Adrenal gland (tissue), 5 donors: ENCODE measurements around the gene PACRG.

Experiments
- CTCF ChIP-seq, 6 experiments: fragments of 450-650 bp in 4 of 6; fragments of 200-600 bp in 2 of 6; sonication (generic) in 1 of 6; IDR thresholded peaks; 1 replicate in 5 of 6; 2 replicates in 1 of 6; pipeline versions ENCODE4 v1.5.1 to v1.8.0; 2016 to 2021; ENCODE audit warnings: antibody characterized with exemption in 6 of 6, mild to moderate bottlenecking in 2 of 6, moderate library complexity in 1 of 6
- POLR2A ChIP-seq, 2 donors: fragments of 450-650 bp; IDR thresholded peaks; one replicate each; pipeline ENCODE4 v1.6.1; 2017; ENCODE audit warnings: antibody characterized with exemption in 2 of 2, mild to moderate bottlenecking in 2 of 2, moderate library complexity in 1 of 2
- donor health status: DM: no; HTN: no; CAD: no.

- TF ChIP-seq POLR2A (IDR thresholded peaks at IDR 0.05), result no peak
- TF ChIP-seq CTCF (IDR thresholded peaks at IDR 0.05), result no peak
Observed at GRCh38 chr6:163314791-163315470, 587.2 kb downstream of the PACRG start.
